GM12874 (cell line): Measurements from ENCODE around the gene FAM20B.
A peak's percentile ranks its signal among the peaks of the same experiment; 100 is the strongest.

Experiments used
- TF ChIP-seq, protein P1 (sequence below): IDR thresholded peaks from 2 replicates; pipeline ENCODE4 v1.5.1; 2011; ENCODE audit warnings: low read depth, mild to moderate bottlenecking, control low read depth, low read length, moderate library complexity; ENCODE audit not compliant: insufficient read depth

FAM20B gene

DNA sequence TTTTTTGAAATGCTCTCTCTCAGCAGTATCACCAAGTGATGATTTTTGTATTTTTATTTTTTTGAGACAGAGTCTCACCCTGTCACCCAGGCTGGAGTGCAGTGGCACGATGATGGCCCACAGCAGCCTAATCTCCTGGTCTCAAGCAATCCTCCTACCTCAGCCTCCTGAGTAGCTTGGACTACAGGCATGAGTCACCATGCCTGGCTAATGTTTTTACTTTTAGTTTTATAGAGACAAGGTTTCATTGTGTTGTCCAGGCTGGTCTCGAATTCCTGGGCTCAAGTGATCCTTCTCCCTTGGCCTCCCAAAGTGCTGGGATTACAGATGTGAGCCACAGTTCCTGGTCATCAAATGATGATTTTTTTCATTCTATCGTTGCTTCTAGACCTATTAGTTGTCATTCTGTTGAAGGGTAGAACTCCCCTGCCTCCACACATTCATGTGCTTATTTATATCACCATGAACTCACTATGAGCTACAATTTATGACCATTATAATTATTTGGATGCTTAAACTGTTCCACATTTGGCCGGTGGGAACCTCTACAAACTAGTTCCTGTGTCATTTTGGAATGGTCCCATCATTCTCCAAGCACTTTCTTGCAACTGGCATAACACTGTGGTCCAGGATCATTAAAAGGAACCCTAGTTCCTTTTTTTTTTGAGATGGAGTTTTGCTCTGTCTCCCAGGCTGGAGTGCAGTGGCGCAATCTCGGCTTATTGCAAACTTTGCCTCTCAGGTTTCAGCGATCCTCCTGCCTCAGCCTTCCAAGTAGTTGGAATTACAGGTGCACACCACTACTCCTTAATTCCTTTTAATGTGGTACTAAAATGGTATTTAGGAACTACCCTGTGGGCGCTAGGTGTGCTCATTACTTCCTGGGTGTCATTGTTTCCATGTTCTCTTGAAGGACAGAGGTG lies 35.9 kb downstream of the FAM20B start:
- TF ChIP-seq, protein P1, sequence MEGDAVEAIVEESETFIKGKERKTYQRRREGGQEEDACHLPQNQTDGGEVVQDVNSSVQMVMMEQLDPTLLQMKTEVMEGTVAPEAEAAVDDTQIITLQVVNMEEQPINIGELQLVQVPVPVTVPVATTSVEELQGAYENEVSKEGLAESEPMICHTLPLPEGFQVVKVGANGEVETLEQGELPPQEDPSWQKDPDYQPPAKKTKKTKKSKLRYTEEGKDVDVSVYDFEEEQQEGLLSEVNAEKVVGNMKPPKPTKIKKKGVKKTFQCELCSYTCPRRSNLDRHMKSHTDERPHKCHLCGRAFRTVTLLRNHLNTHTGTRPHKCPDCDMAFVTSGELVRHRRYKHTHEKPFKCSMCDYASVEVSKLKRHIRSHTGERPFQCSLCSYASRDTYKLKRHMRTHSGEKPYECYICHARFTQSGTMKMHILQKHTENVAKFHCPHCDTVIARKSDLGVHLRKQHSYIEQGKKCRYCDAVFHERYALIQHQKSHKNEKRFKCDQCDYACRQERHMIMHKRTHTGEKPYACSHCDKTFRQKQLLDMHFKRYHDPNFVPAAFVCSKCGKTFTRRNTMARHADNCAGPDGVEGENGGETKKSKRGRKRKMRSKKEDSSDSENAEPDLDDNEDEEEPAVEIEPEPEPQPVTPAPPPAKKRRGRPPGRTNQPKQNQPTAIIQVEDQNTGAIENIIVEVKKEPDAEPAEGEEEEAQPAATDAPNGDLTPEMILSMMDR, result no peak

DNA sequence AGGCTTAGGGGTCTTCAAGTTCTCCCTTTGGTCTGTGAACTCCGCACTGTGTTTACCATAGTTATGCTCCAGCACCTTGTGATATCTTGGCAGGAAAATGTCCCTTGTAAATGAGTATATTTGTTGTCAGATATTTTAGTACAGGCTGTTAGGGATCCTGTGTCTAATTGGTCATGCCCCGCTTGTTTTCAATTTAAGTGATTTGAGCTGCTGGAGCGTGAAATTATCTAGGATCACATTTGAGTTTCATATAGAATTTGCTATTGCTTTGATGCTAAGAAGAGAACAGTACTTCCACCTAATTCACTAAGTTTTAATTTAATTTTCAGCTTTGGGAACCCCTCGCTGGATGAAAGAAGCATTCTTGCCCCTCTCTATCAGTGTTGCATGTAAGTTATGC lies 40.8 kb downstream of the FAM20B start:
- TF ChIP-seq, protein P1, result no peak

GRCh38 chr1:179077396-179077795 lies 51.7 kb downstream of the FAM20B start:
- TF ChIP-seq, protein P1, result no peak

GRCh38 chr1:179079113-179079761 lies 53.5 kb downstream of the FAM20B start:
- TF ChIP-seq, protein P1, result peak; percentile 55

DNA sequence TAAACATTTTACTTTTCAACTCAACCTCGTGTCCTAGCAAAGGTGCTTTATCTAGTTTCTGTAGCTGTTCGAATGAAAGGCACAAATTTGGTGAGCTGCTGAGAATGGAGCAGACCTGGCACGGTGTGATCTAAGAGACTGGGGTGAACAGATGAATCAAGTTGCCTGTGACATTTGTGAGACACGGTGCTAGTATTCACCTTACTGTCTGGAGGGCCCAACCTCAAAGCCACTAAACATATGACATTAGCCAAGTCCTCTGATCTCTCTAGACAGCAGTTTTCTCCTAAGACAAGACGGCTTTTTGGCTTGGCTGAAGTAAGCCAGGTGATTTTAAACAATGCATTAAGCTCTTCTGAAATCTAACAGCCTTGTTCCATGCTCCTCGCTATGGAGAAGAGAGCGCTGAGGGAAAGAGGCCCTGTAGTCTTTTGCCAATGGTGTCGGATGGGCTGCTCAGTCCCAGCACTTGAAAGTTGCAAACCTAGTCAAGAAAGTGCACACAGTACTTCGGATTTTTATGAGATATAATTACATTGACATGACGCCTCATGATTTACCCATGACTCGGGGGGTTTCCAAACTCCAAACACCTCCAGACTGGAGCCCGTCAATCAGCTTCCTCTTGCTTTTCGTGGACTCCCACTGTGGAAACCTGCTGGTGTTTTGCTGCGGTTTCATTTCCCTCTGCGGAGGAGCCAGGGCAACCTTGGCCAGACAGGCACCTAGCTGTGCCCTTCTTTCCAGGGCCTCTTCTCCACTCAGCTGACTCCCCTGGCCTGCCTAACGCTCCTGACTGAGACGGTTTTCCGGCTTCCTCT lies 55.4 kb downstream of the FAM20B start:
- TF ChIP-seq, protein P1, result no peak

DNA sequence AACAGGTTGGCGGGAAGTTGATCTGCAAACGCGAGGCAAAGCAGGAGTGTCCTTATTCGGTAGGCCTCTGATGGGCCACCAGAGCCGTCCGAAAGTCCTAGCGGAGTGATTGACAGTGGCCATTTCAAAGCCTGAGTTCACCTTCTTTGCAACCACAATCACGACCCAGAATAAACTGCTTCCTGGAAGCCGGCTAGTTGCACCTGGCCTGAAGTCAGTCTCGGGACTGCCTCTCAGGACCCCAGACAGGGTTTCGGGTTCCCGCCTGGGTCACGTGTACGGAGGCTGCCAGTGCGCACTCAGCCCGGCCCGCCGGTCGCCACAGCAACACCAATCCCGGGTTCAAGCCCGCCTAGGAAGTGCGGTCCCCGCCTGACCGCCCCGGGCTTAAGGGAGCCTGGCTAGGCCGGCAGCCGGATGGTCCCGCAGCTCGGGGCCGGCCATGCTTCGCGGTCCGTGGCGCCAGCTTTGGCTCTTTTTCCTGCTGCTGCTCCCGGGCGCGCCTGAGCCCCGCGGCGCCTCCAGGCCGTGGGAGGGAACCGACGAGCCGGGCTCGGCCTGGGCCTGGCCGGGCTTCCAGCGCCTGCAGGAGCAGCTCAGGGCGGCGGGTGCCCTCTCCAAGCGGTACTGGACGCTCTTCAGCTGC lies 56.1 kb downstream of the FAM20B start, which contains the start of gene TOR3A:
Gene TOR3A (plus strand): TSS at position 384 of the 646 bp plus-strand sequence. CDS start 59 bp downstream, at position 443.
- TF ChIP-seq, protein P1, result no peak
